HG02938 (cell line): ENCODE data around the gene RASSF3.
"Not testable (repeated sequence)": the region's sequence is repeated elsewhere in the genome, so short reads cannot be mapped to it uniquely, and the experiment has no call there.

ENCODE experiments used
- ATAC-seq: cut with Tn5 transposase; IDR thresholded peaks from one replicate; pipeline ENCODE4 v1.9.1; 2021; ENCODE audit warnings: mild to moderate bottlenecking, moderate library complexity; ENCODE audit not compliant: unreplicated experiment

Gene RASSF3

DNA sequence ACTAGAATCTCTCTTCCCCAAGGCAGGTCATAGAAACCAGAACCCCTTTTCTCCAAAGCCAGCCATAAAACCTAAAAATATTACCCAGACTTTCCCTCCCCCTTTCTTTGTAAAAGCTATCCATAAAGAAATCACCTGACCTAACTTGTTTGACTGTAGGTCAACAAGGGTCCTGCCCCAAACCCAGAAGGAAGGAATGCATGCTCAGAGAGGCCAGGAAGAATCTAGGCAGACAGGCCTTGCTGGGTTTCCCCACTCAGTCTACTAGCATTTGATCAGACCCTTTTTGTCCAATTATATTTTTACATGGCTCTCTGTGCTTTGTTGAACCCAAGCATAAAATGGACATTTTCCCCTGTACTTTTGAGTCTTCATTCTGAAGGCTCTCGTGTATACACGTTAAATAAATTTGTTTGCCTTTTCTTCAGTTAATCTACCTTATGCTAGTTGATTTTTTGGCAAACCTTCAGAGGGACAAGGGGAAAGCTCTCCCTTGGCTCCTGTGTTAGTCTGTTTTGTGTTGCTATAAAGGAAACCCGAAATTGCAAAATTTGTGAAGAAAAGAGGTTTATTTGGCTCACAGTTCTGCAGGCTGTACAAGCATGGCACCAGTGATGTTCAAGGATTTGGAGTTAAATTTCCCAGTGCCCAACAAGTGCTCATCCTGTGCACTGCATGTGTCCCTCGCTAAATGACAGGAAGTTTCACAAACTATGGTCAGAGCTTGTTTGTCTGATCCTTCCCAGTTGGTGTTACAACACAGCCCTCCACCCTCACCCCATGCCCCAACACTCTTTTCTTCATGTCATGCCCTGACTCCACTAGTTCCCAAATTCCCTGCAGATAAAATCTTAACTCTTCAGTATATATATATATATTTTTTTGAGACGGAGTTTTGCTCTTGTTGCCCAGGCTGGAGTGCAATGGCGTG is 14.2 kb upstream of the RASSF3 start:
- ATAC-seq, result no peak

DNA sequence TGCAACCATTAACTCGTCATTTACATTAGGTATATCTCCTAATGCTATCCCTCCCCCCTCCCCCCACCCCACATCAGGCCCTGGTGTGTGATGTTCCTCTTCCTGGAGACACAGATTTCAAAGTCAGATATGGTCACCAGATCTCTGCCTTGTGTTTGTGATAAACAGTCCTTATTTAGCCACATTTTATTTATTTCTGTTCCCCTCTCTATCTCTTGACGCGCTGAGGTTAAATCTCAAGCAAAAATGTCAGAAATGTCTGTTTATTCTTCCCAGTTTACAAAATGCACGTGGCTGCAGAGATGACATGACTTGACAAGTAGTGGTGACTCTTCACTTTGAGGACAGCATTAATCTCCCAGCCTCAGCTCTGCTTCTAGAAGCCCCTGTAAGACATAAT is 11.5 kb upstream of the RASSF3 start:
- ATAC-seq, result no peak

DNA sequence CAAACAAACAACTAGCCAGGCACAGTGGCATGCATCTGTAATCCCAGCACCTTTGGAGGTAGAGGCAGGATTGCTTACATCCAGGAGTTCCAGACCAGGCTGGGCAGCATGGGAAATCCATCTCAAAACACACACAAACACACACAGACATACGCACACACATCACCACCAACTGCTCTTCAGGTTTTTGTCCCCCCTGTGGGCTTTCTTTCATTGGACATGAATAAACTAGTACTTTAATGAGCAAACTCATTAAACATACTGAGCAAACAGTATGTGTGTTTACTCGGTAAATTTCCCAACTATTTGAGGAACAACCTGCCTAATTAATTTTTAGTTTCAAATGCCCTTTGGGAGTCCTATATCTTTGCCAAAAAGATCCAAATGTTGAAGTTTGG is 10.1 kb upstream of the RASSF3 start:
- no peak for ATAC-seq

DNA sequence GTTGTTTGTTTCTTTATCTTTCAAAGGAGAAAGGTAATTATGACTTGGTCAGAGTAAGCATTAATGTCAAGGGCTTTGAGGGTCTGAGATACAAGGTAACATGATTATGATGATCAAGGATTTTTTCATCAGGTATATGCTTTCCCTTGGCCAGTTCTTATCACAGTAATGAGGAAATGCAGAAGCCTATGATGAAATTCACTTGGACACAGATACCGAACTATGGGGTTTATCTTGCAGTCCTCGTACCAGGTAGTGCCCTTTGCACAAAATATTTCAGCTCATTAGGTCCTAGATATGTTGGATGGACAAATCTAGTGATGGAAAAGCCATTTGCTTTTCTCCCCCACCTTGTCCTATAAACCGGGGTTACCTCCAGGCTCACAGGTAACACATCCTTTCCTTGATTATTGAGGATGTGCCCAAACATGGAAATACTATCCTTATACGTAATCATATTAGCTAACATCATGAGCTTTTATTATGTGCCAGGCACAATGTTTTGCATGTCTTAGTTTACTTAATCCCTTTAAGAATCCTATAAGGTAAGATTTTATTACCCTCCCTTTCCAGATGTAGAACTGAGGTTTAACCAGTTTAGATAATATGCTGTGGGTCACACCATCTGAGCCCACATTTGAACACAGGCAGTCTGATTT is 7.0 kb upstream of the RASSF3 start:
- ATAC-seq, result no peak

DNA sequence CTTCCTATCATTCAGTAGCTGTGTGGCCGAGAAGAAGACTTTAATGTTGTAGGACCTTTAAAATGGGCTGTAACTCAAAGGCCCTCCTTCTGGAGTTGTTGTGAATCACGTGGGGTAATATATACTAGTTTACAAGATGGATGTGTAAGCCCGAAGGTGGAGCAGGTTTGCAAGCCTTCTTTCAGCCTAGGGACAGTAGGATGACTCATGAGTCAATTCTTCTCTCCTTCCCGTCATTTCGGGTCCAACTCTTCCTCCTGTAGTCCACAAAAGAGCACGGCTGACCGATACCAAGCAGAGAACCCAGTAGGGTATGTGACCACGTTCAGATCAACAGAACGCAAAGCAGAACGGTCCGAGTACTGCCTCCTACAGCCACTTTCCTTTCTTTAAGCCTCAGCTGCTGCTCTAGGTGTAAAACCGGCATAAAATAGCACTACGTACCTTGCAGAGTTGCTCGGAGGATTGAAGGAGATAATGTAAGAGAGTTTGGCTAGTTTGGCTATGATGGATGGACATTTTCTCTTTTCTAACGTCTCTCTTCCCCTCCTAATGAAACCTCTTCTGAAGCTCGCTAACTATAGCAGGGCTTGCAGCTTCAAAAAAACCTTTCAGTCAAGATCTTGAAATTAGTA is 1.3 kb upstream of the RASSF3 start:
- ATAC-seq, result peak; percentile 34

DNA sequence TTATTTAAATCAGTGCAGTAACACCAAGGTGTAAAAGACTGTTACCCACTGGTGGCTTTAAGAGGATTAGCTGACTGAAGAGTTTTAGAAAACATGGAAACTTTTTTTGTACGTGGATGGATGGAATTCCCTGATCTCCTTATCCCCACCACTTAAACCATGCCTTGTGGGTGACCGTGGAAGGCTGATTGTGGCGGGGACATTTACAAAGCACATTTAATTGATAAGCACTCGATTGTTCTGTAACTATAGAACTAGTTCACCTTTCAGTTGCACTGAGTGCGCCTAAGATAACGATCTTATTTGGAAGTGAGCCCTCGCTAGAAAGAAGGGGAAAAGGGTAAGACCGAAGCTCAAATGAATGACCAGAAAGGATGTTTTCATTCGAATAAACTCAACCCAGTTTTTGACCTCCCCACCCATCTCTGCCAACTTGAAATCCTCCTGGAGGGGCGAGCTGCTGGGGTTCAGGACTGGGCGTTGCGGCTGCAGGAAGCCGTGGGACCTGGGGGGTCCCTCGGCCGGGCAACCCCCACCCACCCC is 688 bp upstream of the RASSF3 start:
- ATAC-seq, result peak; percentile 1

DNA sequence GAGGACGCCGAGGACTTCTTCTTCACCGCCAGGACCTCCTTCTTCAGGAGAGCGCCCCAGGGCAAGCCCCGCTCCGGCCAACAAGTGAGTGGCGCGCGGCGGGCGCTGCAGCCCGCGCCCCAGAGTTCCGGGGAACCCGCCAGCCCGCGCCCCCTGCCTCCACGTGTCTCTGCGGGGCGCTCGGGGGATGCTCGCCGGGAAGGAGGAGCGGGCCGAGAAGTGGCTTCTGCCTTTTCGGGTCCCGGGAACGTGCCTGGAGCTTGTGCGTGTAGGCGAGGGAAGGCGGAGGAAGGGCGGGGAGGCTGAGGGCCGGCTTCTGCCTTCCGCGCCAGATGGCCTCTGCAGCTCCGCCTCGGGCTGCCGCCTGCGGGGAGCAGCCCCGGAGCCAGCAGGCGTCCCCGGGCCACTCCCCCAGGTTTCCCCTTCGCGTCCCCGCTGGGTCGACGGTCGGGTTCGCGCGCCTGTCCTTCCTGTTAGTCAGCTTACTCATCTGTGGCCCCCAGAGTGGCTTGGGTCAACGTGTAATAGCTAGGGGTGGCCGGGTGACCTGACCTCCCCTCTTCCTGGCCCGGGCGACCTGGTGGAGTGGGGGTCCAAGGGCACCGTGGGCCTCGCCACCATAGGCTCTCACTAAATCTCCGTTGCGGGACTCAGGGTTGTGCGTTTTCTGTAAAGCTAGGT is 505 bp downstream of the RASSF3 start:
- peak; percentile 43 for ATAC-seq

DNA sequence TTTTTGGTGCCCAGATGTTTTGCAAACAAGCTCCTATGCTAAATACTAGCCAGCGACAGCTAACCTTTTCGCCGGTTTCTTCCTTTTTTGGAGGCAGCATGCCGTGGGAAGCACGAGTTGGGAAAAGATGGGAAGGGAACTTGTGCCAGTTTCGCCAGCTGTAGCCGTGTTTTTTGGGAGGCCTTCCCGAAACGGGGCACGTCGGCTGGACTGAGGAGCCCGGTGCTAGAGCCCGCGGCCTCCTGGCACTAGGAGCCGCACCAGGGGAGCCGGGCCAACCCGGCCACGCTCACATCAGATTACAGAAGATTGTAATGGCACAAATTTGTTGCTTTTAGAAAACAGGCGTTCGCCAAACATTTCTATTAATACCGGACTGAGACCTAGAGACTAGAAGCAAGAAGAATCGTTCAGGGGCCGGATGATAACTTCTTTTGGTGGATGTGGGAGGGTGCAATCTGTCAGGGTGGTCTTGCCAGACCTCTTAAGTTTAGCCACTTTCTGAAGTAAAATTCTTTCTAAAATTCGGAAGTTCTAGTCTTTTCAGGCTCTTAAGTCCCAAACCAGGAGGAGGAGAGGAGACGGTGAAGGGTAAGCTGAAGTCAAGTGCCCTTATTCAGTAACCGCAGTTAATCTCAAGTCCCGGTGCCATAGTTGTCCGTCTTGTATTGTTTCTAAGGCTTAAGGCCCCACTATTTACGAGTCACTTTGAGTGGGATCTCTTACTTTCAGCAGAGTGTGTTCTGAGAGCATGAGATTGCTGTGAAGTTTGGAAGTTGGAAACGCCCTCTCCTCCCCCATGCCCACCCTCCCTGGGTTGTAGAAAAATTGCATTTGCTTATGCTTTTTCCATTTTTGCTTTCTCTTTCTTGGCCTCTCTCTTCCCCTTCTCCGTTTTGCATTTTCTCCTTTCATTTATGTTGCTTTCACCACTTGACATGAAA is 1.3 kb downstream of the RASSF3 start:
- no peak for ATAC-seq

DNA sequence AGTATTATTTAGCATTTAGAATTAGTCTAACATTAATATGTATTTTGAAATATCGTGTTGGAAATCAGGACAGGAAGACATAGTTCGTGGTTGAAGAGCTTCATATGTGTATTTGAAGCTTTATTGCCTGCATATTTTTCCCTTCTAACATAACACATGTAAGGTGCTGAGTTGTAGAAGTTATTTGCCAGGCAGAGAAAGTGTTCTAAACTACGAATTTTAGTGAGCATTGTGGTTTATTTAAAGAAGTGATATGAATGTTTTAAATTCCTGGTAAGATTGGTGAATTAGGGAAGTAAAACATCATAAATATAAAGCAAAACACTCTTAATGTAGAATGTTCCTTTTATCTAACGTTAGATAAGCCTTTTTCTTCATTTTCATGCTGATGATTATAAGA is 2.5 kb downstream of the RASSF3 start:
- ATAC-seq, result no peak

DNA sequence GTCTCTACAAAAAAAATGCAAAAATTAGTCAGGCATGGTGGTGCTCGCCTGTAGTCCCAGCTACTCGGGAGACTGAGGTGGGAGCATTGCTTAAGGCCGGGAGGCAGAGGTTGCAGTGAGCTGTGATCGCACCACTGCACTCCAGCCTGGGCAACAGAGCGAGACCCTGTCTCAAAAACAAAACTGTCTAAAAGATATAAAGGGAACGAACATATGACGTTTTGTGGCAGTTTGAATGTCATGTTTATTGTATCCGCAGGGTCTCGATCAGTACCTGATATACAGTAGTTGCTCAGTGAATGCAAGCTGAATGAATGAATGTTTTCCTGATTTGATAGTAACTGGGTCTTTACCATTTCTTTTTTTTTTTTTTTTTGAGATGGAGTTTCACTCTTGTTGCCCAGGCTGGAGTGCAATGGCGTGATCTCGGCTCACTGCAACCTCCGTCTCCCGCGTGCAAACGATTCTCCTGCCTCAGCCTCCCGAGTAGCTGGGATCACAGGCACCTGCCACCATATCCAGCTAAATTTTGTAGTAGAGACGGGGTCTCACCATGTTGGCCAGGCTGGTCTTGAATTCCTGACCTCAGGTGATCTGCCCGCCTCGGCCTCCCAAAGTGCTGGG is 3.6 kb downstream of the RASSF3 start:
- not testable (repeated sequence) for ATAC-seq

DNA sequence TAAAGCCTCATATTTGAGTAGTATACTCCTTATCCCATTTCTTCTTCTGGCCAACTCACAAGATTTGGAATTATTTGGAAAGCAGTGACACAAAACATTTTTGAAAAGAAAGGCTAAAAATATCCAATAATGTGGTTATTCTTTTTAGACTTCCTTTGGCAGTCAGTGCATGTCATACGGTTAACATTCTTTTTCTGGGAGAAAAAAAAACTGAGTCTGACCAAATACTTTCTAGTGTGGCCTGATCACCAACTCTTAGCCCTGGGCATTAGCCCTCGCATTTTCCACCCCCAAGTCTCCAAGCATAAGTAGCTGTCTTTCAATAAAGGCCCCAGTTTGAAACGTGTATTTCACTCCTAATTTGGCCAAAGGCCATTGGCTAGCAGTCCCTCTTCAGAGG is 5.9 kb downstream of the RASSF3 start:
- no peak for ATAC-seq

DNA sequence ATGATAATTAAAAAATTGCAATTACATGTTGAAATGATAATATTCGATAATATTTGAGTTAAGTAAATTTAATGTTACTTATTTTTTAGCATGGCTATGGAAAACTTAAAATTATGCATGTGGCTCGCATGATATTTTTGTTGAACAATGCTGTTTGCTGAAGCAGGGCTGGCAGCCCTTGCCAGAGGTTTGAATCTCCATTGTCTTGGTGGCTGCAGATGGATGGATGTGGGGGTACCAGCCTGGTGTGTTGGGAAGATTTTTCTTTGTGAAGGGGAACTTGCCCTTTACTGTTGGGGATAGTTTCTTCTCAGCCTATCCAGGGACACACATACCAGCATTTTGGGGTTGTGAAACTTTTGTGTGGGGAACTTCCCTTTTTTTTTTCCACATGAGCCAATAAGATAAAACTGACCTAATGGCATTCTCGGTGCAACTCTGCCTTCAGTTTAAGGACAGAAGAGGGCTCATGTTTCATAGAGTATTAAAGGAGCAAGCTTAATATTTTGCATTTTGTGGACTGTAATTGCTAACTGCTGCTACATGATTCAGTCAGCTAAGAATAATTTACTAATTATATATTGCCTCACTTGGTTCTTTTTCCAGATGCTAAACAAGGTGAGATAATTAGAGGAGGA is 8.8 kb downstream of the RASSF3 start:
- peak; percentile 36 for ATAC-seq

DNA sequence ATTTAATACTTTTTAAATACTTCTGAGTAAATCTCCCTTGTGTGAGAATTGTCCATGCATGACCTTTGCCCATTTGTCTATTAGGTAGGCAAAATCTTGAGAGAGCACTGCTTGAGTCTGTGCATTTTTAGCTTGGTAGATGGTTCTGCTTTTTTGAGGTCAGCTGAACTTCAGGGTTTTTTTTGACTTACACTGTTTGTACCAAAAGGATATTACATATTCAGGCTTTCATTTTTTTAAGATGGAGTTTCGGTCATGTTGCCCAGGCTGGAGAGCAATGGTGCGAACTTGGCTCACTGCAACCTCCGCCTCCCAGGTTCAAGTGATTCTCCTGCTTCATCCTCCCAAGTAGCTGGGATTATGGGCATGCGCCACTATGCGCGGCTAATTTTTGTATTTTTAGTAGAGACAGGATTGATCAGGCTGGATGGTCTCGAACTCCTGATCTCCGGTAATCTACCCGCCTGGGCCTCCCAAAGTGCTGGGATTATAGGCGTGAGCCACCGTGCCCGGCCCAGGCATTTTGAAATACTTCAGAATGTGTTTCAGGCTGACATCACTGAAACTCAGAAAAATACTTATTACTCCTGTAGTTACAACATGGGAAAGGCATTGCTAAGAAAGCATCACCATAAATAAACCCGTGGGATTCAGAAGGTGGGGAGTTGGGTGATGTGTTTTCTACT is 11.1 kb downstream of the RASSF3 start:
- ATAC-seq, result peak; percentile 88

DNA sequence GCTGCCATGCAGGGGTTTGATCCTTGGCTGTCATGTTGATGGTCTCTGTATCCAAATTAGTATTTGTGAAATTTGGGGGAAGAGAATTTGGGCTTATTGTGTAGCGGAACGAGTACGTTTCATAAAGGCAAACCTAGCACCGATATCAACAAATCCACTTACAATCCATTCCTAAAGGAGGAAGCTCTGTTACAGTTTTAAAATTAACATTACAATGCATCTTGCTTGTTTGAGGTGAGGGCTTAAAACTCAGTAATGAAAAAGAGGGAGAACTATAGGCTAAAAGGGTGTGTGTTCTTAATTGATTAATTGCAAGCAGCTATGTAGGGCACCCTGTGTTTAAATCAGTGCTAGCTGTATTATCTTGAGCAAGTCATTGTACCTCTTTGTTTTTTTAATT is 13.7 kb downstream of the RASSF3 start:
- ATAC-seq, result no peak

DNA sequence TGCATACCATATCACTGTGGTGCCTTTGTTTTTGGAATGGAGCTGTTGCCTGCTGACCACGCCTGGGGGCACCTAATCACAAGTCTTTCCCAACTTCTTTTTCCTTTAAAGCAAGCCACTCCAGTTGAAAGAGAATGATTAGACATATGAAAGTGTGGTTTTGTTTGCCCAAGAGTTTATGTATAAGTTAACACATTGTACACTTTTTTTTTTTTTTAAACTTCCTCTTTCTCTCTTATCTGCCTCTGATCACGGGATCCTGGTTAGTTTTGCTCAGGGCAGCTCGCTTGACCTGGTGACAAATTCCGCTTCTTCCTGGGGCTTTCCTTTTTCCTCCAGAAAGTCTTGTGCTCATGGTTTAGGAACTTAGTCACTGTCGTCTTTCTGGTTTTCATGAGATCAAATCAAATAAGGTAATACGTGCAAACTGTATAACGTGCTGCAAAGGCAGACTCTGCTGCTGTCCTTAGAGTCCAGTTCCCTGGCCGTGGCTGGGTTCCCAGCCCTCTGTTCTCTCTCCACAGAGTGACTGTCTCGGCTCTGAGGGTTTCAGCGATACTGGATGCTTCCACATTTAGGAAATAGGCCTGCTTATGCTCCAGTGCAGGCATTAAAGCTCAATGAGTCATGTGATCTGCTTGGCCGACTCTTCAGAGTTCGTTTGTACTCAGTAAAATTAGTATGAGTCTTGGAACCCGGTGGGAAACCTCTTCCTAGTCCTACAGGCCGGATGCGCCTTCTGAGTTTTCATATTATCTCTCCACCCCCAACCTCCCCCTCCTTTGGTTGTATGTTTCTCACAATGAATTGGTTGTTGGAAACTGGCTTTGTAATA is 15.2 kb downstream of the RASSF3 start:
- ATAC-seq, result peak; percentile 34

DNA sequence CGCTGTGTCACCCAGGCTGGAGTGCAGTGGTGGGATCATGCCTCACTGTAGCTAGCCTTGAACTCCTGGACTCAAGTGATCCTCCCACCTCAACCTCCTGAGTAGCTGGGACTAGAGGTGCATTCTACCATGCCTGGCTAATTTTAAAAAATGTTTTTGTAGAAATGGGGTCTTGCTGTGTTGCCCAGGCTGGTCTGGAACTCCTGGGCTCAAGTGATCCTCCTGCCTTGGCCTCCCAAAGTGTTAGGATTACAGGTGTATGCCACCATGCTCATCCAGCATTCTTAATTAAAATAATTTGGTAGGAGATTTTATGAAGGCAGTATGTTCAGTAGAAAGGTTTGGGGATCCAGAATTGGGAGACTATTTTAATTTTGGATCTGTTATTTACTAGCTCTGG is 16.3 kb downstream of the RASSF3 start:
- not testable (repeated sequence) for ATAC-seq

DNA sequence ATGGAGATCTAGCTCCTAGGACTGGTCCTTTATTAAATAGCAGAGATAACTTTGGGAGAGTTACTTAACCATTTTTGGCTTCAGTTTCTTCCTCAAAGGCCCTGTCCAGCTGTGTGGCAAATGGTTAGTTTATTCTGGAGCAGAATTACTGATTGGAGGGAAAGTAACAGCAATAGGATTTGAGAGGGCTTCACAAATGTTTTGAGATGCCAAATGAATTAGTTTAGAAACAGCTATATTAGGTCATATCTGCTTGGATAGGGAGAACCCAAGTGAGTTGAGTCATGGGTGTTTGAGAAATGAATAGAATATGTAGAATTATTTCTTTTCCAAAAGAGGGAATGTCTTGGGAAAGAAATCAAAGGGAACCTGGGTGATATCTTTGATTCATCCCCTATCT is 17.5 kb downstream of the RASSF3 start:
- ATAC-seq, result no peak
